HG03196 (cell line): ENCODE measurements around the gene ZNF692.
A peak's percentile ranks its signal among the peaks of the same experiment; 100 is the strongest.
"Not testable (repeated sequence)": the region's sequence is repeated elsewhere in the genome, so short reads cannot be mapped to it uniquely, and the experiment has no call there.

Experiments used
- ATAC-seq: cut with Tn5 transposase; IDR thresholded peaks from one replicate; pipeline ENCODE4 v1.9.1; 2021; ENCODE audit not compliant: unreplicated experiment

Gene ZNF692

GRCh38 chr1:248858891-248859889, at the start of gene ZNF692:
TSS of gene ZNF692 (minus strand) at chr1:248859085. CDS start at chr1:248858309, 776 bp downstream.
- peak; percentile 85 for ATAC-seq

GRCh38 chr1:248906753-248907661, 48.1 kb upstream of the ZNF692 start:
- peak; percentile 14 for ATAC-seq

- peak; percentile 94 for ATAC-seq
Observed at GRCh38 chr1:248906009-248906752, 47.3 kb upstream of the ZNF692 start, which contains the start of gene PGBD2. TSS of gene PGBD2 (plus strand) at chr1:248906235. CDS start at chr1:248913863, 7,628 bp downstream.

GRCh38 chr1:248905662-248906008, 46.8 kb upstream of the ZNF692 start:
- no peak for ATAC-seq

- no peak for ATAC-seq
Observed at GRCh38 chr1:248904437-248905216, 45.7 kb upstream of the ZNF692 start.

- no peak for ATAC-seq
Observed at GRCh38 chr1:248901578-248901977, 42.7 kb upstream of the ZNF692 start.

GRCh38 chr1:248900637-248901036, 41.8 kb upstream of the ZNF692 start:
- no peak for ATAC-seq

GRCh38 chr1:248897412-248898337, 38.8 kb upstream of the ZNF692 start:
- no peak for ATAC-seq

GRCh38 chr1:248894837-248895236, 36.0 kb upstream of the ZNF692 start:
- no peak for ATAC-seq

GRCh38 chr1:248892590-248892989, 33.7 kb upstream of the ZNF692 start:
- no peak for ATAC-seq

- ATAC-seq = no peak
Observed at GRCh38 chr1:248891758-248892157, 32.9 kb upstream of the ZNF692 start.

- no peak for ATAC-seq
Observed at GRCh38 chr1:248890549-248891498, 31.9 kb upstream of the ZNF692 start.

GRCh38 chr1:248889914-248890243, 31.0 kb upstream of the ZNF692 start:
- ATAC-seq = not testable (repeated sequence)

- no peak for ATAC-seq
Observed at GRCh38 chr1:248886237-248886895, 27.5 kb upstream of the ZNF692 start.

GRCh38 chr1:248885646-248886045, 26.8 kb upstream of the ZNF692 start:
- ATAC-seq = no peak

- no peak for ATAC-seq
Observed at GRCh38 chr1:248884632-248885295, 25.9 kb upstream of the ZNF692 start.

GRCh38 chr1:248882427-248882826, 23.5 kb upstream of the ZNF692 start:
- ATAC-seq = not testable (repeated sequence)
